Mammary epithelial cell (primary cell): ENCODE results near the gene CEACAM20.
"Not testable (repeated sequence)": the region's sequence is repeated elsewhere in the genome, so short reads cannot be mapped to it uniquely, and the experiment has no call there.

Source experiments
- EZH2 ChIP-seq: IDR thresholded peaks from 2 replicates; pipeline ENCODE4 v1.6.1; 2012; ENCODE audit warnings: low read length, inconsistent platforms, borderline replicate concordance
- TF ChIP-seq, protein P1 (sequence below), 2 donors: IDR thresholded peaks in 1 of 2; conservative IDR thresholded peaks in 1 of 2; 2 replicates each; pipeline ENCODE4 v1.5.1; 2011 to 2012; ENCODE audit warnings: inconsistent platforms in 2 of 2, low read length in 2 of 2, mild to moderate bottlenecking in 2 of 2, control low read depth in 1 of 2, low read depth in 1 of 2; ENCODE audit not compliant: insufficient read depth in 1 of 2; ENCODE audit errors: extremely low read depth in 1 of 2

DNA sequence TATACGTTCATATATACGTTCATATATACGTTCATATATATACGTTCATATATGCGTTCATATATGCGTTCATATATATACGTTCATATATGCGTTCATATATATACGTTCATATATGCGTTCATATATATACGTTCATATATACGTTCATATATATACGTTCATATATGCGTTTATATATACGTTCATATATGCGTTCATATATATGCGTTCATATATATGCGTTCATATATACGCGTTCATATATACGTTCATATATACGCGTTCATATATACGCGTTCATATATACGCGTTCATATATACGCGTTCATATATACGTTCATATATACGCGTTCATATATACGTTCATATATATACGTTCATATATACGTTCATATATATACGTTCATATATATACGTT lies 21.5 kb upstream of the CEACAM20 start:
- TF ChIP-seq, protein P1, sequence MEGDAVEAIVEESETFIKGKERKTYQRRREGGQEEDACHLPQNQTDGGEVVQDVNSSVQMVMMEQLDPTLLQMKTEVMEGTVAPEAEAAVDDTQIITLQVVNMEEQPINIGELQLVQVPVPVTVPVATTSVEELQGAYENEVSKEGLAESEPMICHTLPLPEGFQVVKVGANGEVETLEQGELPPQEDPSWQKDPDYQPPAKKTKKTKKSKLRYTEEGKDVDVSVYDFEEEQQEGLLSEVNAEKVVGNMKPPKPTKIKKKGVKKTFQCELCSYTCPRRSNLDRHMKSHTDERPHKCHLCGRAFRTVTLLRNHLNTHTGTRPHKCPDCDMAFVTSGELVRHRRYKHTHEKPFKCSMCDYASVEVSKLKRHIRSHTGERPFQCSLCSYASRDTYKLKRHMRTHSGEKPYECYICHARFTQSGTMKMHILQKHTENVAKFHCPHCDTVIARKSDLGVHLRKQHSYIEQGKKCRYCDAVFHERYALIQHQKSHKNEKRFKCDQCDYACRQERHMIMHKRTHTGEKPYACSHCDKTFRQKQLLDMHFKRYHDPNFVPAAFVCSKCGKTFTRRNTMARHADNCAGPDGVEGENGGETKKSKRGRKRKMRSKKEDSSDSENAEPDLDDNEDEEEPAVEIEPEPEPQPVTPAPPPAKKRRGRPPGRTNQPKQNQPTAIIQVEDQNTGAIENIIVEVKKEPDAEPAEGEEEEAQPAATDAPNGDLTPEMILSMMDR (conservative IDR thresholded peaks at IDR 0.05 in 1 of 2, IDR thresholded peaks at IDR 0.05 in 1 of 2; ENCODE audit: extremely low read depth in 1 of 2, insufficient read depth in 1 of 2, low read depth in 1 of 2, low read length in 2 of 2): not testable (repeated sequence)
- not testable (repeated sequence) for TF ChIP-seq EZH2
